ENCODE results near the gene U2AF1L4.

U2AF1L4 gene

GRCh38 chr19:35756377-35757230 is 11.4 kb upstream of the U2AF1L4 start, which contains the start of gene HSPB6:
Gene HSPB6, minus strand, starts transcription at chr19:35757029. Its CDS starts 21 bp downstream, at chr19:35757008.
- DNase-seq: peak; percentile 84

GRCh38 chr19:35755550-35756376 is 10.5 kb upstream of the U2AF1L4 start:
- DNase-seq: peak; percentile 89

GRCh38 chr19:35755131-35755549 is 9.9 kb upstream of the U2AF1L4 start:
- DNase-seq: no peak

- no peak for DNase-seq
Measured at GRCh38 chr19:35754370-35755130, 9.3 kb upstream of the U2AF1L4 start.

- DNase-seq: no peak
Measured at GRCh38 chr19:35753634-35754369, 8.6 kb upstream of the U2AF1L4 start.

GRCh38 chr19:35752746-35753350 is 7.6 kb upstream of the U2AF1L4 start:
- peak; percentile 17 for DNase-seq

GRCh38 chr19:35751839-35752745 is 6.9 kb upstream of the U2AF1L4 start:
- peak; percentile 15 for DNase-seq

- peak; percentile 17 for DNase-seq
Measured at GRCh38 chr19:35750167-35750566, 4.9 kb upstream of the U2AF1L4 start.

- DNase-seq: peak; percentile 99
Measured at GRCh38 chr19:35748106-35749020, 3.1 kb upstream of the U2AF1L4 start, which contains the start of gene LIN37. Gene LIN37, plus strand, starts transcription at chr19:35748576. Its CDS starts 149 bp downstream, at chr19:35748725.

- DNase-seq: no peak
Measured at GRCh38 chr19:35746531-35746930, 1.3 kb upstream of the U2AF1L4 start.

- DNase-seq: no peak
Measured at GRCh38 chr19:35746087-35746462, 857 bp upstream of the U2AF1L4 start.

GRCh38 chr19:35744430-35745327 is 539 bp downstream of the U2AF1L4 start:
- DNase-seq: peak; percentile 97

GRCh38 chr19:35743640-35744429 is 1.4 kb downstream of the U2AF1L4 start:
- DNase-seq: no peak

- DNase-seq: no peak
Measured at GRCh38 chr19:35742121-35742724, 3.0 kb downstream of the U2AF1L4 start, which contains the start of gene IGFLR1. Gene IGFLR1, minus strand, starts transcription at chr19:35742452. Its CDS starts 1,272 bp downstream, at chr19:35741180.

GRCh38 chr19:35741203-35741515 is 4.1 kb downstream of the U2AF1L4 start:
- DNase-seq: no peak

GRCh38 chr19:35740423-35741202 is 4.6 kb downstream of the U2AF1L4 start:
- DNase-seq: peak; percentile 99
